GM18526 (cell line): Measurements from ENCODE around the gene SGK1.

Experiments used
- POLR2A ChIP-seq: IDR thresholded peaks from 3 replicates; pipeline ENCODE4 v1.6.1; 2011; ENCODE audit not compliant: insufficient read length; ENCODE audit errors: extremely low read depth

SGK1 gene

DNA sequence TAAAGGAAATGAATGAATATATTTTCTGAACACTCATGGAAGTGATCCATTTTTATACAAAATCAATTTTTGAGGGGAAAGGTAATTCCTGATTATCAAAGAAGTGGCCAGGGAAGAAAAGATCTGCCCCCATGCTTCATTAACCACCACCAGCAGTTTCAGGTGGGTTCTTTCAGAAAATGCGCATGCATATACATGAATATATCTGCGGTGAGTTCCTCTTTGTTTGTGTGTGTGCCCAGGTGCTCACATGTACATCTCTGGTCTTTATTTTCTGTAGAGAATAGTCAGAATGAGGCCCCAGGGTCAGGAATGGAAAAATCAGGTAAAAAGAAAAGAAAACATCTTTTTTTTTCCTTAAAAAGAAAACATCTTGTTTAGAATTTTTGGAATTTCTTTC lies 88.4 kb downstream of the SGK1 start:
- TF ChIP-seq POLR2A: no peak

DNA sequence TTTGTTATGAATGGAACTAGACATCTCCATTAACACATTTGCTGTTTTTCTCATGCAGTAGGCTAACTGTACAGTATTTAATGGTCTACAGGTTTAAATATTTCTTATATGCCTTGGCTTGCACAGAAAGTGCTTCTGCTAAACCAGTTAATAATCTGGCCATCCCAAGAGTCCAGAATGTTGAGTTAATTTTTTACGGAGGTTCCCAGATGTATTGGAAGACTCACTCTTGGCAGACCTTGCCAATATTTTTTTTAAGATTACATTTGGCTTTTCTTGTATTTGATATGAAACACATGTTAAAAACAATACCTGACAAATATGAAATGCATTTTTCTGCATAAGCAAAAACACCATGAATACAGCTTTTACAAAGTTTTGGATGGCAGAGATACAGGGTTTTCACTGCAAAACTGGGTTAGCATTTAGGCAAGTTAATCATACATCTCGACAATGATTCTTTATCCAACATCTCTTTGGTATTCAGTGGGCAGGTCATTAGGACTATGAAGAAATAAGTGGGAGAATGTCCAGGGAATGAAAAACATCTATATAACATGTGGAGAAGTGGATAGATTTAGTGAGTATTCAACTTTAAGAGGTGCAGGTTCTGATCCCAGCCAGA lies 94.0 kb downstream of the SGK1 start:
- TF ChIP-seq POLR2A: no peak

DNA sequence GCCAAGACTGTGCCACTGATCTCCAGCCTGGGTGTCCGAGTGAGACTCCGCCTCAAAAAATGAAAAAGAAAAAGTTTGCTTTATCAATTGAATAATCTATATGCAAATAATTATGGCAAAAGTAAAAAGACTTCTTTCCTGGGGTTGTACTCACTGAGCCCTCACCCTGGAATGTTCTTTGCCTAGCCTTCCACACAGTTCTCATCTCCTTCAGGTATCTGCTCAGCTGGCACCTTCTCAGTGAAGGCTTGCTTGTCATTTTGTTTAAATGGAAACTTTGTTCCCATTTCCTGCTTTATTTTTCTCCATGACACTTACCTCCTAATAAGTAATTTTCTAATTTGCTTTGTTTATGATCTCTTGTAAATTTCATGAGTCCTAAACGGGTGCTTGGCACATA lies 96.7 kb downstream of the SGK1 start:
- no peak for TF ChIP-seq POLR2A

DNA sequence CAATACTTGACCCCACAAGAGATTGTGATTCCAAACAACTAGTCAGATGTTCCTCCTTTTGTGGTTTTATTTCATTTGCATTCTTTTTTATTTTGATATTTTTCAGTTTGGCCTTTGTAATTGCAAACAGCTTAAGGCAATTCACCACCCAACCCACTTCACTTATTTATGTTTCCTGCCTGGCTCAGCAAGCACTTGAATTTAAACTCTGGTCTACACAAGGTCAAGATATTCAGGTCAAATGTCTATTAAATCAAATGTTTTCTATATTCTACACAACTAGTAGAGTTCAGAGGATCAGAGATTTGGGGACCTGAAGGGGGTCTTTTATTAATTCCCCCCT lies 100.1 kb downstream of the SGK1 start:
- no peak for TF ChIP-seq POLR2A

DNA sequence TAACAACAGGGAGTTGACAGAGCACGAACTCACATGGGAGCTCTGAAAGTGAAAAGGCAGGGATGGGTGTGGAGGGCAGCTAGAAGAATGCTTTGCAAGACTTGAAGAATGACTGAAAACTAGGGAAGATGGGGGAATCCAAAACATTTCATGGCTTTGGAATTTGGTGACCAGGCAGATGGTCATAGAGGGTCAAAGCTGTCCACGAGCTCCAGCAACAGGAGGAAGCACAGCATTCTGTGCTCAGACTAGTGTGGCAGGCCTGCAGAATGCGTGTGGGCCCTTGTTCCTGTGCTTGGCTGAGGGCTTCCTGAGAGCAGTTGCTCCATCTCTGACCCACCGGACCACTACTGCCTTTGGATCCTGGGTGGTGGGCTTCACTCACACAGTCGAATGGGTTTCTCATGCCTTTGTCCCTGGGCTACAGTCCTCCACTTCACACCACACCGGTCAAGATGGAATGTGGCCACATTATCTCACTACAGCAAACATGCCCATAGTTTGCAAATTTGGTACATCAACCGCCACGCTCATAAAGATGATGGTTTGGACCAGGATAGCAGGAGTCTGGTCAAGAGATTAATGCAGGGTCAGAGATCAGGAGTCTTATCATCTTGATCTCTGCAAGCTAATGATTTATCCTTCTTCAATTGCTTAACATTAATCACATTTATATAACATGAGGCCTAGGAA lies 100.7 kb downstream of the SGK1 start:
- no peak for TF ChIP-seq POLR2A

DNA sequence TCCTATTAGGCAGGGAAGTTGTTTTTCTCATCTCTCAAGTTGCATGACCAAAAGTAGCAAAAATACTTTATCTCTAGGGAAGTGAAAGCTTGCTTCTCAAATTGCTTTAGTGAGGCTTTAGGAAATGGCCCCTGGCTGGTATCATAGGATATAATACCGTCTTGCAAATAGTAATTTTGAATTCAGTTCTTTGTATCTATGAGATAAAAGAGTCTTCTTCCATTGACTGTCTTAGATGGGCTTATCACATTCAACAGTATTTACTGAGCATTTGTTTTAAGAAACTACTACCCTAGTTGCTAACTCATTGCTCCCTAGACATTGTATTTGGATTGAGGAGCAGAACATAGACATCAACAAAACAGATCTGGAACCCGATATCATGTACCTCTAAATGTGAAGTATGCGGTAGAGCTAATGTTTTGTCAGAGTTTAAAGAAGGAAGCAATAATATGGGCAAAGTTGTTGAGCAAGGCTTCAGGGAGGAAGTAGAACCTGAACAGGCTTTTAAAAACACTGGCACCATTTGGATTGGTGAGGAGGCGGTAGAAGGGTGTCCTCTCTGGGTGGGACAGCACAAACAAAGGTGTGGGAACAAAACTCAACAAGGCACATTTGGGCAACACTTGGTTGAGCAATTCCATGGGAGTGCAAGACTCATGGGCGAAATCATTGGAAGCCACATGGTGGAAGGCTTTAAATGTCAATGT lies 101.5 kb downstream of the SGK1 start:
- TF ChIP-seq POLR2A: no peak

DNA sequence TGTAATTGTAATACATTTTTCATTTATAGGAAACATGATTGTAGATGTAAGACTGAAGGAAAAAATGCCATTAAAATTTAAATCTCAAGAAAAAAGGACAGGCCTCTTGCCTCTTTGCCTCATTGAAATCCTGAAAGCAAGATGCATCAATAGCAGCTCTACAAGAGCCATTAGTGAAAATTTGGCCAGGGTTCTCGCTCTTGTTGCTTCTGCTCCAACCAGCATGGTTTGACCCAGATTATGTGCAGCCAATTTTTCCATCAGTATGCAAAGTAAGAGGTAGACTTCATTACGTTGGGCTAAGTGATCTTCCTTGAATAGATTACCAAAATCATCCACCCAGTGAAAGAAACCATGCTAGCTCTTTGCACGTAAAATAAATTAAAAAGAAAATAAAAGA lies 106.6 kb downstream of the SGK1 start:
- no peak for TF ChIP-seq POLR2A

DNA sequence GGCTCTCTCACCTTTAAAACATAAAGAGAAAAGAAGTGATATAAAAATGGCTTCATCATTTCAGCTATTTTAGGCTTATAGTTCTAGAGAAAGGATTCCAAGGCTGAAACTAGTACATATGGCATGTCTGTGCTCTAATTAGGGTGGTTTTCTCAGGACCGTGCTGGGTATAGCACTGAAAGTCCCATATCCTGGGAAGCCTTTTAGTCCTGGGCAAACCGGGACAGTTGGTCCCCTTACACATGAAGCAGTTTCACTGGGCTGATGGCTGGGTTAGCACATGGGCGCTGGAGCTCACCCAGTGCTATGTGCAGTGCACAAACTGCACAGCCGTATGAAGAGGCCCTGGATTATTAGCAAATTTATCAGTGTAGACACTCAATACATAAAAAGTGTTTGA lies 110.5 kb downstream of the SGK1 start:
- no peak for TF ChIP-seq POLR2A

DNA sequence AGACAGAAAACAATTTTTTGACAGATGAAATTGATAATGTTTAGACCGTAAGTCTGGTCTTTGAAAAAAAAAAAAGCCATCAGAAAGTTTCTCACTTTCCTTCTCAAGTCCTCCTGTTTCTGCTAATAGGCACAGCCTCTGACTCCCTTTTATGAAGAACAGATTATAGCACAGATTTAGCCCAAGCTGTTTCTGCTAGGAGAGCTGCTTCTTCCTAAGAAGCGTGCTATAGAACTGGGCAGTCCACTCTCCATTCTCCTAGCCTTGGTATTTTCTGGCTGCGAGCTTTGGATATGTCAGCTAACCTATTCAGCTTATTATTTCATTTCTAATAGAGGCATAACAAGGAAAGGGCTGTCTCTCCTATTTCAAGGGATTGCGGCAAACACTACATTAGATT lies 112.5 kb downstream of the SGK1 start:
- TF ChIP-seq POLR2A: no peak

DNA sequence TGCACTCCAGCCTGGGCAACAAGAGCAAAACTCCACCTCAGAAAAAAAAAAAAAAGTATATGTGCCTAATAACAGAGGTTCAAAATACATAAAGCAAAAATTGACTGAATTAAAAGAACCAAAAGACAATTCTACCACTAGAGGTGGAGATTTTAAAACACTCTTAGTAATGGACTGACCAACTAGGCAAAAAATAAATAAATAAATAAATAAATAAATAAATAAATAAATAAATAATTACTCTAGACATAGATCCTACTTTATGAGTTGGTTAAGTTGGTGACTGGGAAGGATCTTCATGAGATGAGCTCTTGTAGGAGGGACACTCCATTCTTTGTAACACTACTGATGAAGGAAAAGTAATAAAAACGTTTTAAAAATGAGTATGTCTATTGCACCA lies 113.9 kb downstream of the SGK1 start:
- no peak for TF ChIP-seq POLR2A

DNA sequence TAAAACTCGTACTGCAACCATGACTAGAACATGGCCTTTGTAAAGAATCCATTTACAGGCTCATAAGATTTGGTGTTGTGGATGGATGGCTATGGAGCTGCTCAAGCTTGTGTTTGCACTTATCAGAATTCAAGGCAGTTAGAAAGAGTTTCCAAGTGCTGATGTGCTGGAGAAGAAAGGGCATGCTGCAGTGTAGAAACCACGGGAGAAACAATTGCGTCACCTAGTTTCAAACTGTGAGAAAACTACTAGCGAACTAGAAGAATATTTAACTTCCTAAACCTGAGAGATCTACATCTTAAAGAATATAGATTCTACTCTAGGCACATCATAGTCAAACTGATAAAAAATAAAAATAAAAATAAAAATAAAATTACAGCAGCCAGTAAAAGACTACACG lies 116.2 kb downstream of the SGK1 start:
- TF ChIP-seq POLR2A: no peak

DNA sequence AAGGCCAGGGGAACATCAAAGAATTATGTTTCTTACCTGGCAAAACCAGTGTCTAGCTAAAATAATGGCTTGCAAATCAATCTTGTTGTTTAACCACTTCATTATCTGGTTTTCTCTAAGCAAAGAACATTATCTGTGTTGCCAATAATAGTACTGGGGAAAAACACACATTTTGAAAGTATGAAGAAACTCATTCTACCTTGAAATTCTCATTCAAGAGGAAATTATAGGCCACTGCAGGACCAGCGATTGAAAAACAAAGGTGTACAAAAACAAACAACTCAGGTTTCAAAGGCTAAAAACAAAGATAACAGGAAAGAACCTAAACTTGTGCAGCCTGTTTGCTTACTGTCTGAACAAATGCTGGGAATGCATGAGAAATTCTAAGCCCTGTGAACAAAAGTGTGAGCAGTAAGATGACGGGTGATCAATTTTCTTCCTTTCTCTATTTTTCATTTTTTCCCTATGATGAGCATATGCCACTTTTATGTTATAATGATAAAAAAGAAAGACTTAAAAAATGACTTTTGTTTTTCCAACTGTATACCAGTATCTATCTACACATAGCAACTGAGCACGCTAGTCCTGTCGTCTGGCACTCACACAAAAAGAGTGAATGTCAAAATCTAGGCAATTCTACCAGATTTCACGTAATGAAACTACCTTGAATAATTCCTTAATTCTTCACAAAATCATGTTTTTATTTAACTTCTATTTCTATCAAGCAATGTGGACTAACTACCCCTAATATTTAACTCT lies 117.9 kb downstream of the SGK1 start:
- no peak for TF ChIP-seq POLR2A

DNA sequence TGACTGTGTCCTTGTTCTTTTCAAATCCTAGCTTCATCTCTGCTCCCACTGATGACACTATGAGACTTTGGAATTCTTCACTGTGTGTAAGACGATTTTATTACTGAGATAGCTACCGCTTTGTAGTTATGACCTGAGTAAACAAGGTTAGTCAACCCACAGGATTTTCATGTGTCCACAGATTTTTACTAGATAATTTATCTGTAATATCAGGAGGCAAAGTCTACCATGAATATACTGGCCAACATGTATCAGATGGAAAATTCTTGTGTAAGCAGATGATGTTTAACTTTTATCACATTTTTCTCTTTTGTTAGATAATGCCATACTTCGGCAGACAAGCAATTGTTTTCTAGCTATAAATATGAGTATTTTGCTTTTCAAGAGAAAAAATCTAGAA lies 119.8 kb downstream of the SGK1 start:
- no peak for TF ChIP-seq POLR2A

DNA sequence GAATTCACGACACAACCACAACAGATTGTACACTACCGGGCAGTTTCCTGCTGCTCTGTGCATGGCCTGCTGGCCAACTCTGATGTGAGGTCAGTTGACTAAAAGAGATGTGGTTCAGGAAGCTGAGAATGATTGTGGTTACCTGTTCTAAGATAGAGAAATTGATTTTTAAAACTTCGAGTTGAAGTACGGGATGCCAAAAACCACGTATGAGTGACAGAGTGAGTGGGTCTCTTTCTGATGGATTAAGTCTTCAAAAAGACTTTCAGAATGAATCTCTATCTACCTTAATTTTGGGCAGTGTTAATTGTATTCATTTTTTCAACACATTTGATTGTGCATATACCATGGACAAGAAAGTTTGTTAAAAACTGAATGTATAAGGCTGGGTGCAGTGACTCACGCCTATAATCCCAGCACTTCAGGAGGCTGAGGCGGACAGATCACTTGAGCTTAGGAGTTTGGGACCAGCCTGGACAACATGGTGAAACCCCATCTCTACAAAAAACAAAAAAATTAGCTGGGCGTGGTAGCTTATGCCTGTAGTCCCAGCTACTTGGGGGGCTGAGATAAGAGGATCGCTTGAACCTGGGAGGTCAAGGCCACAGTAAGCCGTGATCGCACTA lies 121.2 kb downstream of the SGK1 start:
- TF ChIP-seq POLR2A: no peak

DNA sequence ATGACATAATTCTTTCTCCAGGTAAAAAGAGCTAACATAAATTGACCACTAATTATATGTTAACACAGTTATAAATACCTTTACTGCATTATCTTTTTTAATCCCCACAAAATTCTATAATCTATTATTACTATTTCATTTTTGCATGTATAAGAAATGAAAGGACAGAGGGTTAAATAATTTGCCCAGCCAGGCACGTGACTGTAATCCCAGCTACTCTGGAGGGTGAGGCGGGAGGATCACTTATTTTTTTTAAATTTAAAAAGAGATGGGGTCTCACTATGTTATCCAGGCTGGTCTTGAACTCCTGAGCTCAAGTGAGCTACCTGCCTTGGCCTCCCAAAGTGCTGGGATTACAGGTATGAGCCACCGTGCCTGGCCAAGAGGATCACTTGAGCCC lies 121.9 kb downstream of the SGK1 start:
- no peak for TF ChIP-seq POLR2A

DNA sequence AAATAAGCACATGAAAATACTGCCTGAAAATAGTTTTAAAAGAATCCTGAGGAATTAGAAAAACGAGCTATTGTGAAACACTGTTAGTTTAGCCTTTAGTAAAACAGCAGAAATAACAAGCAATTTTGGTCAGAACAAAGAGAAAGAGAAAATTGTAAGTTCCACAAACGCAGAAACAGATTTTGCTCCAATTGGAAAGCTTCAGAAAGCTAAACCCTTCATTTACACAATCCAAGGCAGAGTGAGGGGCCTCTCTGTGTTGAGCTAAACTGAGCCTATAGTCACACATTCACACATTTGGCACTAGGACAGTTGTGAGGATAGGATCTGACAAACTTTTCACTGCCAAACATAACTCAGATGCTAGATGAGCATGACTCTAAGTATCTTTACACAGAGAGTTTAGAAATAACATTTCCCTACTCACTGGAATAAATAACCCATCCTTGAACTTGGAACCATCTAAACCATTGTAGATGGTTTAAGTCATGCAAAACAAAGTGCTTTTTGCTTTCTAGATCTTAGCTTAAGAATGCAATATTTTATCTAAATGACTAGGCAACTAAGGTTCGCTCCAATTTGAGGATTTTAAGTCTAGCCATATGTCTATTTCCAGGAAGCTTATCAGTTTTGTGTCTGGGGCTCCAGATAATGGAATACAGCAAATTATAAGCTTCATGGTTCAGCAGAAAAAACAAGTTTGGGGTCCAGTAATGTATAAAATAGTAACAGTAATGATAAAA lies 122.6 kb downstream of the SGK1 start:
- no peak for TF ChIP-seq POLR2A
